HG03280 (cell line): Measurements from ENCODE around the gene CORIN.
"Not testable (repeated sequence)": the region's sequence is repeated elsewhere in the genome, so short reads cannot be mapped to it uniquely, and the experiment has no call there.

Experiments used
- ATAC-seq: cut with Tn5 transposase; IDR thresholded peaks from one replicate; pipeline ENCODE4 v1.9.1; 2021; ENCODE audit warnings: mild to moderate bottlenecking, moderate library complexity; ENCODE audit not compliant: unreplicated experiment

The CORIN gene

DNA sequence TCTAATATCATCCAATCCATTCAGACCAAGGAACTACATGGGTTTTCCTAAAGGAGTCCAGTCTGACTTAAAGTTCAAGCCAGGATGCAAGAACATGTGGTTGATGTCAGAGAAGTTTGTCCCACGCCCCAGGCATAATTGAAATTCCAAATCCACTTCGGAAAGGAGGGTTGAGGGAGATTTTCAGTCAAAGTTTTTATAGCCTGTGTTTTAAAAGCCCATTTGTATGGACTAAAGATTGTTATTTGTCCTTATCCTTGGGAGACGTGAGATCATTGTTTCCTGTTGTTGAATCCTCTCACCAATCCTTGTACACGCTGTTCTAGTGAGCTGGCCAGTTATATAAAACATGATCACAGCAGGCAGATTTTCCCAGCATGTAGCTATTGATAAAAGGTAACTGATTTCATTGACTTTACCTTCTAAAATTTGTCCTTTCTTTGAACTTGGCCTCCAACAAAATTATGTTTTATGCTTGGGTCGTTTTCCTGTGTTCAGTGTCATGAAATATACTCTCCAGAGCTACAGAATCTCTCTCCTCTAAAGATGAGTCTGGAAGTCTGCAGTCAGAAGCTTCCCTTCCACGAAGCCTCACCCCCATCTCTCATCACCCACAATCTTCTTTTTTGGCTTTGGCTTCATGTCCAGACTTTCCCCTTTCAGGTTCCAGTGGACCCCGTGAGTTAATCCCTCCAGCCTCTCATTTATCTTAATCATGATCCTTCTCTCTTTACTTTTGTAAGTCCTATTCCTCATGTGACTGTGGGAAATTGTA lies 259.9 kb downstream of the CORIN start:
- ATAC-seq, result no peak

DNA sequence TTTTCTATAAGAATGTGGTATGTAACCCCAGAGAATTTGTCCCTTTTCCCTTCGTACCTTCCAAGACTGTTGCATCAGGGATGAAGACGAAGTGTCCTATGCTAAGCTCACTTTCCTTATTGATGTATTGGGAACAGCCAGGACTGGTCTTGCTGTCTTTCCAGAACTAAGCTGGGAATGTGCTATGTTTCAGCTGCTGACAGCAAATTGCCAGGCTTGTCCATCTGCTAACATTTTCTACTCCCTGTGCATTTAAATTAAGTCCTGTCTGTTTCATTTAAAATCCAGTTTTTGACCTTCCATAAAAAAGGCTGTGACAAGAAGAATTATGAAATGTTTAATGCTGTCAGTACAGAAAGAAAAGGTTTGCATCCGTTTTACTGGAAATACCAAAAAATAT lies 264.9 kb downstream of the CORIN start:
- no peak for ATAC-seq

DNA sequence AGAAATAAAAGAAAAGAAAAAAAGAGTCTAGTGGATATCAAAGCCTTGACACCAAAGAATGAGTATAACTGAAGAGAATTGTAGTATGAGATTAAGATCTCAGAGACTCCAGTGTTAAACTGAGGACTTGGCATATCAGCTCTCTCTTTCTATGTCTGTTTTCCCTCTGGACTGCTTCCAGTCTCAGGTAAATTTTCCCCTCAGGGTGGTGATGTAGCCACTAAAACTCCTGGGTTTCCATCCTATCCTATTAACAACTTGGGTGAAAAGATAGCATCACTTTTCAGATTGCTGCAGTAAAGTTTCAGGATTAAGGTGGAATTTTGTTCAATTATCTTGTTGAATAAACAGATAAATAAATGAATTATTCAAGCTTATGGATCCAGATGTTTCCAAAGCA lies 267.1 kb downstream of the CORIN start:
- ATAC-seq, result no peak

DNA sequence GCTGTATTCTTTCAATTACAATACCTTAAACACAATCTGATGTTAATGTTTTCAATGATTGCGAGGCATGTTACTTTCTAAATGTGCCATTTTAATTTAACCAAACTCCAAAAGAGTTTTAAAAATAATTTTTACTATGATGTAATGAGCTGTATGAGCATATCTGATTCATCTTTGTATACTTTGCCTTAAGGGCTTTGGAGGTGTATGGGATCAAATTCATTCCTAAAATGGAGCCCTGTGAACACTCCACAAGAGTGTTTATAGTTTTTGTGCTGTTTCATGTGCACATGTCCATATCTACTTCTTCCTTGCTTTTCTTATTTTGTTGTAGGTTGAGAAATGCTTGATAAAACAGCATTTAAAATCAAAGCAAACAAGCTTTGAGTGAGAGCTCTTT lies 270.4 kb downstream of the CORIN start:
- no peak for ATAC-seq

DNA sequence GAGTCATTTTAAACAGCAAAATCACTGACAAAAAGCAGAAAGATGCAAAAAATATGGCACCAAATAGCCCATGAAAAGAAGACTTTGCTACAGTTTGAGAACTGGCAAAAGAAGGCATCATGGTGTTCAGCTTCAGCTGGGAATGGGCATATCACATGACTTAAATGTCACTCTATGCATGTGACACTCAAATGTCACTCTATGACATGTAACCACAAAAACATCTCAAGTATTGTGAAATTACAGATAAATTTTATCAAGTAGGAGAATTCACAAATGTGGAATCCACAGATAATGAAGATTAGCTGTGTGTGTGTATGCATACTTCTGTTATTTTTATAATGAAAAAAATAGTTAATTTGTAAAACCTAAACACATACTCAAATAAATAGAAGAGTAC lies 270.9 kb downstream of the CORIN start:
- no peak for ATAC-seq

DNA sequence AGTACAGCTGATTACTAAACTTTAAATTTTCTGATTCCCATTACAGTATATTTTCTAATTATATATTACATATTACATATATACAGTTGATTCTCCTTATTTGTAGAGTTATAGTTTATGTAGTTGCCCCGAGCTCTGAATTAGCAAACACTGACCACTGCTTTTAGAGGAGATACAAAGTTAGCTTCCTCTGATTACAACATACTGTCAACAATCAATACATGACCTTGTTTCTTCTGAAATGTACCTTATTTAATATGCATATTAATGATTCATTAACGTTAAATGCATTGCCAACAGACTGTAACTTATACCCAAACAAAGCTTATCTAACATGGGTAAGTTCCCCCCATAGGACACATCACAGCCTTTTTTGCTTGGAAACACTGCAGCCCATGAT lies 271.3 kb downstream of the CORIN start:
- no peak for ATAC-seq

DNA sequence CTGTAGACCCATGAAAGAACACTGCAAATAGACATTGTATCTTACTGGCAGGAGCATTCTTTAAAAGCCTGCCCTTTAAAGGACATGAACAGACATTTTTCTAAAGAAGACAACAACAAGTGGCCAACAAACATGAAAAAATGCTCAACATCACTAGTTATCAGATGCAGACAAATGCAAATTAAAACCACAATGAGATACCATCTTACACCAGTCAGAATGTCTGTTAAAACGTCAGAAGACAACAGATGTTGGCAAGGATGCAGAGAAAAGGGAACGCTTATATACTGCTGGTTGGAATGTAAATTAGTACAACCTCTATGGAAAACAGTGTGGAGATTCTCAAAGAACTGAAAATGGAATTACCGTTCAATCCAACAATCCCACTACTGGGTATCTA lies 275.6 kb downstream of the CORIN start:
- no peak for ATAC-seq

DNA sequence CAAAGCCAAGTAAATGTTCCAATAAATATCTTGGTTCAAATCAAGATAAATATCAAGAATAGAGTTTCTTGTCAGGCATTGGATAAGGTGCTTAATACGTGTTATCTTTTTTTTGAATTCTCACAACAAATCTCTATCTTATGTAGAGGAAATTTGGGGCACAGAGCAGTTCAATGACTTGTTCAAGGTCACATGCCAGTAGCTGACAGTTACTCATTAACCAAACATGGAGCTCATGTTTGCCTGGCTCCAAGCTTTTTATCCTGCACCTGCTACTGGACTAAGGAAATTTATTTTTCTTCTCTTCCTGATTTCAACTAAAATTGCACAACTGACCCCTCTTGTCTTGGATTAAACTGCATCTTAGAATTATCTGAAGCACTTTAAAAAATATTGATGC lies 276.5 kb downstream of the CORIN start:
- no peak for ATAC-seq

DNA sequence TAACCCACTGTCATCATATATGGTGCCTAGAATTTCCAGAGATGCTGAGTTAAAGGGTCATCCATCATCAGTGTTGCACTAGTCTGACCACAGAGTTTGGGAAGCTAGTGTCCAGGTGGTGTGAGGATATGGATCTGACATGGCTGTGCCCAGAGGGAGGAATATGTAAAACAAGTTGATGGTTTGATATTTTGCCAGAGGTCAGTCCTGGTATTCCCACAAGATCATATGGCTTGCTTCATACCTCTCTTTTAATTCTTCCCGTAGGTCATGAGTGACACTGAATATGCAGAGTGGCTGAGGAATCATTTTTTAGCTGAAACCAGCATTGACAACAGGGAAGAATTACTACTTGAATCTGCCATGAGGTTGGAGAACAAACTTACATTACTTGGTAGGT lies 277.2 kb downstream of the CORIN start:
- ATAC-seq, result no peak

DNA sequence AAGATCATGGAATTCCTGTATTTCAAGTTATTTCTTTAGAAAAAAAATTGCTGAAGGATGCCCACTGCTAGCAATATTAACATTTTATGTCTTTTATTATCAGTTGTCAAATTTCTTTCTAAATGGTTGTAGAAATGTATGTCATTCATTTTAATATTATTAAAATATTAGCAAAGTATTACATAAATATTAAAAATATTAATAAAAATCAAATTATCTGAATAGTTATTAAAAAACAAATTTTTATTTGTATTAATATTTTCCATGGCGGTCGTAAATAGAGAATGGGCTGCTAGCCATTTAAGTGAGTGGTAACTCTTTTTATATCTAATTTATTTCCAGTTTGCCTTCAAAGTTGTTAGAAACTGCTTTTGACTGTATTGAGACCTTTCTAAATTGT lies 280.6 kb downstream of the CORIN start:
- no peak for ATAC-seq

DNA sequence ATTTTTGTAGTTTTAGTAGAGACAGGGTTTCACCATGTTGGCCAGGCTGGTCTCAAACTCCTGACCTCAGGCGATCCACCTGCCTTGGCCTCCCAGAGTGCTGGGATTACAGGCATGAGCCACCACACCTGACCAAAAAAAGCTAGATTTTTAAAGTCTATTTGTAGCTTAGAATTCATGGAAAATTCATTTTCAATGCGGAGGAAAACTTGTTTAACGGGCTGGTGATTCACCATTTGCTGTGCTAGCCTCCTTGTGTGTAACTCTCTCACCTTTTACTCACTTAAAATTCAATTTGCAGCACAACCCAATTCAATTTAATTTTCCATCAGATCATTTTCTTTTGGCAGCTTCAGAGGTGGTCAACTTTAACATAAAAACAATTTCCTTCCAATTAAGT lies 281.9 kb downstream of the CORIN start:
- not testable (repeated sequence) for ATAC-seq

DNA sequence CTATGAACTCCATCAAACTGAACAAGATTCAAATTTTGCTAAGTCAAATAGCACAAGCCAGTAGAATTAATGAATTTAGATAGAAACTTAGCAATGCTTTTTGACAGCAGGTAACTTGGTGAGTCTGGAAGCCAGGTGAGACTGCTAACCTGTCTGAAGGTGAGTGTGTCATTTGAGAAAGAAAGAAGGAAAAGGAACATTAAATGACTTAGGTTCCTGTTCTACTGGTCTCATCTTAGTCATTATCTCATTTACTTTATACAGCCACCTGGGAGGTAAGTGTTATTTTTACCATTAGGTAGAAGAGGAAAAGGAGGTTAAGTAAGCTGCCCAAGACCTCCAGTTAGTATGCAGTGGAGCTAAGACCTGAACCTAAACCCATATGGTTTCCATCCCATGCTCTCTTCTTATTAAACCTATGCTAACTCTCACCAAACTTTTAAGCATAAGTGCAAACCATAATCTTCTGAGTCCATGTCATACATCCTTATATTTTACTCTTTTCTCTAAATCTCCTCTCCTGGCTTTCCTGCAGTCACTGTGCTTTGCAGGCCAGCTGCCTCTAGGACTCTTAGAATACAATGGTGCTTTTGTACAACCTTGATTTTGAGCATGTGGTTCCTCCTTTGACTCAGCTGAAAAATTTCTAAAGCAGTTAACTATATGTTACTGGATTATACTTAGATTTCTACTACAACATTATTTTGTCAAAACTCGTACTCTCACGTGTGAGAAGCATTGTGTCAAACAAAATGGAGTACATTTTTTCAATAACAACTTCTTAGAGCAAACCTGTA lies 284.3 kb downstream of the CORIN start:
- ATAC-seq, result no peak

DNA sequence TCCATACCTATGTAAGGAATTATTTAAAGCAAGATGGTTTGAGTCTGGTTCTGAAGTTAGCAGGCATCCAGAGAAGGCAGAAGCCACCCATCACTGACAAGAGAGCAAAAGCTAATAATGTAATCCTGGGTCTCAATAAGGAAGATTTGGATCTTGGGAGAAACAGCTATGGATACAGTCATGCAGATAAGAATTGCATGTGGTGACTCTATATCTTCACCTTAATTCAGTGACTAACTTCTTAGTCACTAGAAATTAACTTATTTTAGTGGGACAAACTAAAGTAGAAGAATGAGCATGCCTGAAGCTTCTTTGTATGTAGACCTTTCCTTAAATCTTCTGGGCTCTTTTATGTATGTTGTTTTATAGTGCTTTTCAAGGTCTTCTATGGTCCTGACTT lies 286.2 kb downstream of the CORIN start:
- ATAC-seq, result no peak

DNA sequence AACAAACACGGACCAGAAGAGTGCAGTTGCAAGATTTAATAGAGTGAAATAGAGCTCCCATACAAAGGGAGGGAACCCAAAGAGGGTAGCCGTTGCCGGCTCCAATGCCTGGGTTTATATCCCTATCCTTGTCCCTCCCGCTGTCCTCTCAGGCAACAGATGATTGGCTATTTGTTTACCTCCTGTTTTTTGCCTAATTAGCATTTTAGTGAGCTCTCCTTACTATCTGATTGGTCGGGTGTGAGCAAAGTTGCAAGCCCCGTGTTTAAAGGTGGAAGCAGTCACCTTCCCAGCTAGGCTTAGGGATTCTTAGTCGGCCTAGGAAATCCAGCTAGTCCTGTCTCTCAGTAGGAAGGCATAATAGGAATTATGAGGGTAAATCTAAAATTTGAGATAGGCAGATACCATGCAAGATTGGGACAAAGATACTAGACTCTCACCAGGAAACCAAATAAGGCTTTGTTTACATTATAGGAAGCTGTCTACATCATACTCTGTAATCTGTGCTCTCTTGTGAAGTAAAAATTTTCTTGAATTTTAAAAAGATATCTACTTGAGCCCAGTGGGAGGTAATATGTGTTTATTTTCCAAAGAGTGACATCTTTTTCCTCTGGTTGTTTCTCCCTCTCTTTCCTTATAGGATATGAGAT lies 286.8 kb downstream of the CORIN start:
- ATAC-seq, result no peak

DNA sequence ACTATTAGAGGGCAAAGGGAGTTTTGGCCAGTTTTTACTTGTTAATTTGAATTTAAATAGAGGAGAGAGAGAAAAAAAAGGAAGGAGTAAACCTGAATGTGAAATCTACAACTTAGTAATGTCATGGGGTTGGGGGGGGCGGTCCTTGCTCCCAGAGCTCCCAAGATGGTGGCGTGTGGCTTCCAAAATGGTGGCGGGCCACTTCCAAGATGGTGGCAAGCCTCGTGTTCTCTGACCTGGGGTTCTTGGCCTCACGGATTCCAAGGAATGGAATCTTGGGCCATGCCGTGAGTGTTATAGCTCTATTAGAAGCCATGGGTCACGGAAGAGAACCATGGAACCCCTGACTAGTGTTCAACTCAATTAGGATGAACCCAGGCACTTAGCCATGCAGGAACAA lies 287.5 kb downstream of the CORIN start:
- not testable (repeated sequence) for ATAC-seq
